ENCODE data around the gene RNF43.

RNF43 gene

DNA sequence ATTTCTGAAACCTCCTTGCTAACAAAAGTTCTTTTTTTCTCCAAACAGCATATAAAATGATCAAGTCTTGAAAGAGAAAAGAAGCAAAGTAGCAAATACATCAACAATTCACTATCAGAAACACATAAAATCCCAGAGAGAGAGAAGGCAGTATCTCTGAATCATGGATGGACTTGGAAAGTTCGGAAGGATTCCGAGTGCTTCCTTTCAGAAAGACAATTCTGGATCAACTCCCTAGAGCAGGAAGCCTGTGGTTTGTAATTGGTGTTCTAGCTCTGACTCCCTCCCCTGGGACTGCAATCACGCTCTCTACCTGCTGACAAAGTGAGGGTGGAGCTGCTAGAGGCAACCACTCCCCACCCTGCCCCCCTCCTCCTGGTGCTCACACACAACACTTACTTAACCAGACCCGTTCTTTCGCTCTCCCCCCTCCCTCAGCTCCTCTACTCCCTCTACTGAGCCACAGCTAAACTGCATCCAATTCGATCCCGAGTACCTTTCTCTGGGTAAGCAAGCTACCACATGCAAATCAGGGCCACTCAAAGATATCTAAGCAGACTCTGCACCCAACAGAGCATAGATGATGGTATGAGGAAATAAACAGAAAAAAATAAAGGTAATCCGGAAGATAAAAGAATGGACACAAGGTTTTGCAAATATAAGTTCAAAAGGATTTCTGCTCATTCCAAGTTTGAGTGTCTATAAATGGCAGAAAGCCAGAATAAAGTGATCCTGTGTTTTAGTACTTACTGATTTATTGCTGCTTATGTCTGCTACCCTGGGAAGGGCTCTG, at the start of gene RNF43:
TSS of gene RNF43 (minus strand) at position 235 of the 793 bp plus-strand sequence. CDS start 1,957 bp downstream, outside the sequence.
- DNase-seq = peak; percentile 91 to 93

DNA sequence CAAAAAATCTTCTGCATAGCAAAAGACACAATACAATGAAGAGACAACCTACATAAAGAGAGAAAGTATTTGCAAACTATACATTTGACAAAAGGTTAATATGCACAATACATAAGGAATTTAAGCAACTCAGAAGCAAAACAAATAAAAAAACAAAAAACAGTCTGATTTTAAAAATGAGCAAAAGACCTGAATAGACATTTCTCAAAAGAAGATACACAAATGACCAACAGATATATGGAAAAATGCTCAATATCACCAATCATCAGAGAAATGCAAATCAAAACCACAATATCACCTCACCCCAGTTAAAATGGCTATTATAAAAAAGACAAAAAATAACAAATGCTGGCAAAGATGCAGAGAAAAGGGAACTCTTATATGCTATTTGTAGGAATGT, 38.2 kb upstream of the RNF43 start:
- no peak for DNase-seq

DNA sequence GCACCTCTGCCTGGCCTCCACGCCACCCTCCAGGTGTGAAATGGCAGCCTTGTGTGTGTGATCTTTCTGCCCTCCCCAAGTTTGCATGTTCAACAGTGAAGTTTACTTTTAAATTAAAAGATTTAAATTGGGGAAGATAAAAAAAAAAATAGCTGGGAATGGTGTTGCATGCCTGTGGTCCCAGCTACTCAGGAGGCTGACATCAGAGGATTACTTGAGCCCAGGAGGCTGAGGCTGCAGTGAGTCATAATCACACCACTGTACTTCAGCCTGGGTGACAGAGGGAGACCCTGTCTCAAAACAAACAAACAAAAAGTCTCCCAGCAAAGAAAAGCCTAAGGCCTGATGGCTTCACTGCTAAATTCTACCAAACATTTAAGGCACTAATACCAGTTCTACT, 35.4 kb upstream of the RNF43 start:
- no peak for DNase-seq

DNA sequence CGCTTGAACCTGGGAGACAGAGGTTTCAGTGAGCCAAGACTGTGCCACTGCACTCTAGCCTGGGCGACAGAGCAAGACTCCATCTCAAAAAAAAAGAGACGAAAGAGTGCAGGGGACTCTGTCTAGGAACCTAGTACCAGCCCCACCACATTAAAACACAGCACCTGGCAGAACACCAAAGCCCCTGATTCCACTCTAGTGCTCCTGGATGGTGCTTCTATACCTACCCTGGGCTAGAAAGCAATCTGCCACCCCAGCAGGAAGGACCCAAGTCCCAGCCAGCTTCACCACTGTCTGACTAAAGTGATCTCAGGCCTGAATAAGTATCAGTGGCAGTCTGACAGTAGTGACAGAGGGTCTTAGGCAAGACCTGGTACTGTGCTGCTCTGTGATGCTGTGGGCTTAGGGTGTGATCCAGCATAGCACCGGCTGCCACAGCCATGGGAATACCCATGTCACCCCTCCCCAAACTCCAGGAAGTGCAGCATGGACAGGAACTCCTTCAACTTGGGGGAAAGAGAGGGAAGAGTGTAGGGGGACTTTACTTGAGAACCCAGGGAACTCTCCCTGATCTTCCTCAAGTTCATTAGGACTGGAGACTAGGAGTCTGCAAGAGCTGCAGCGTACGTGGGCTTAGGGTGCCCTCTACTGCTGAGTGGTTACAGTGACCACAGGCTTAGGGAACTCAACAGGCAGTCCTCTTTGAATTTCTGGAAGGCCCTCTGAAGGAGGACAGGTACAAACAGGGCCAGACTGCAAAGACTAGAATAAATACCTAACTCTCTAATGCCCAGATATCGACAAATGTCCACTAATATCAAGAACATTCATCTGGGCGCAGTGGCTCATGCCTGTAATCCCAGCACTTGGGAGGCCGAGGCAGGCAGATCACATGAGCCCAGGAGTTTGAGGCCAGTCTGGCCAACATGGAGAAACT, 30.0 kb upstream of the RNF43 start:
- DNase-seq = peak; percentile 91 to 93

DNA sequence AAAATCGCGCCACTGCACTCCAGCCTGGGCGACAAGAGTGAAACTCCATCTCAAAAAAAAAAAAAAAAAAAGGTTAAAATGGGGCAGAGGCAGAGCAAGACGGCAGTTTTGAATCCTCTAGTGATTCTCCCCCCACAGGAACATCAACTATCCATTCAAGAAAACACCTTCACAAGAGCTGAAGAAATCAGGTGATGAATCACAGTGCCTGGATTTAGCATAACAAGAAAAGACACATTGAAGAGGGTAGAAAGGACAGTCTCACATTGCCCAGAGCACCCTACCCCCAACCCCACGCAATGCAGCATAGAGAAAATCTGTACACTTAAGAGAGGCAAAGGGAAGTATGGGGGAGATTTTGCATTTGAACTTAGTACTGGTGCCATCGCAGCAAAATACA, 28.8 kb upstream of the RNF43 start:
- no peak for DNase-seq

DNA sequence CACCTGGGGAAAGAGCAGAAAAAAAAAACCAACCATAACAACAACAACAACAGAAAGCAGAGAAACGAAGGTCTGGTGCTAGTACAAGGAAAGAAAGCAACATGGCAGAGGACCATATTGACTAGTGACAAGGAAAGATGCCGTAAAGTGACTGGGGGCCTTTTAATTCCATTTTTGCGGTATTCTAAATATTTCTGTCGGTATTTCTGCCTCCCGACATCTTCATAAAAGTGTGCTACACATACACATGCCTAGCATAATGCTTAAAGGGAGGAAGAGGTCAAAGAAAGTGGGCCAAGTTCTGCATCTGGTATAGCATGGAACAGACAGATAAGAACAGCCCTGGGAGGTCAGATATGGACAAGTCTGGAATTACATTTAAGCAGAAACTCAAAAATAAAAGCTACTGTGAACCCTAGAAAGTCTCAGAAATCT, 19.5 kb upstream of the RNF43 start:
- DNase-seq = no peak

DNA sequence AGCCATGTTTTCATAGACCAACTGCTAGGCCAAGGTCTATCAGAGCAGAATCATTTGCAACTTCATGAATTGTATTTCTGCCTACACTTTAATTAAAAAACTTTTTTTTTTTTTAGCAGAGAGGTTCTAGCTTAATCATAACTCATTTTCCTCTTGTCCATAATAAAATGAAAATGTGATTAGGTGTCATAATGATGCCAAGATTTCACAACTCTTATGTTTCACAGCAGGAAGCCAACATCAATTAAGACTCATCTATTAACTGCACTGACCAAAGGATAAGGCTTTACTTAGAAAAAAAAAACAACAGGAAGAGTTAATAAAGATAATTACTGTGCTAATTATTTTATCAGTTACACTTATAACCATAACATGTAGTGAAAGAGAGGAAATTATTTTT, 18.9 kb upstream of the RNF43 start:
- no peak for DNase-seq

DNA sequence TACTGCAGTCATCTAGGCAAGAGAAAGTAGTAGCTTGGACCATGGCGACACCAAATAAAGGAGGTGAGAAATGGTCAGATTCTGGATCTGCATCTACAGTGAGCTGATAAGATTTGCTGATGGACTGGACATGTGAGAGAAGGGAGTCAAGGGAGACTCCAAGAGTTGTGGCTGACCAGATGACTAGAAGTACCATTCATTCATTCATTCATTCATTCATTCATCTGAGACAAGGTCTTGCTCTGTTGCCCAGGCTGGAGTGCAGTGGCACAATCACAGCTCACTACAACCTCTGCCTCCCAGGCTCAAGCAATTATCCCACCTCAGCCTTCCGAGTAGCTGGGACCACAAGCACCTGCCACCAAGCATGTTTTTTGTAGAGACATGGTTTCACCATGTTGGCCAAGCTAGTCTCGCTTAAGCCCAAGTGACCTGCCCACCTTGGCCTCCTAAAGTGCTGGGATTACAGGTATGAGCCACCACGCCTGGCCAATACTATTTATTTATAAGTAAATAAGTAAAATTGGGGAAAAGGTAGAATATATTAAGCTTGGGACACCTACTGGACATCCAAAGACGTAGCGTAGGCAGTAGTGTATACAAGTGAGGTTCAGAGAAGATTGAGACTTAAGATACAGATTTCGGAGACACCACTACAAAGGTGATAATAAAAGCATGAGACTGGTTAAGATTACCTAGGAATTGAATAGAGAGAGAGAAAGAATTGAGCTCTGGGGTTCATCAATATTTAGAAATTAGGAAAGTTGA, 15.7 kb upstream of the RNF43 start:
- DNase-seq = peak; percentile 20 to 38

DNA sequence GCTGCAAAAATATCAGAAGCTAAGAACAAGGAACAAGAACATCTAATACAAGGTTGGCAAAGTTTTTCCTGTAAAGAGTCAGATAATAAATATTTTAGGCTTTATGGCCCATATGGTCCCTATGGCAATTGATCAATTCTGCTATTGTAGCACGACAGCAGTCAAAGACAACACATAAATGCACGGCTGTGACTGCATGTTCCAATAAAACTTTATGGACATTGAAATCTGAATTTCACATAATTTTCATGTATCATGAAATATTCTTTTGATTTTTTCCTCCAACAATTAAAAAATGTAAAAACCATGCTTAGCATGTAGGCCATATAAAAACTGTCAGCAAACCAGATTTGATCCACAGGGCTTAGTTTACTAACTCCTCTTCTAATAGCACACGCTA, 10.5 kb upstream of the RNF43 start:
- no peak for DNase-seq

DNA sequence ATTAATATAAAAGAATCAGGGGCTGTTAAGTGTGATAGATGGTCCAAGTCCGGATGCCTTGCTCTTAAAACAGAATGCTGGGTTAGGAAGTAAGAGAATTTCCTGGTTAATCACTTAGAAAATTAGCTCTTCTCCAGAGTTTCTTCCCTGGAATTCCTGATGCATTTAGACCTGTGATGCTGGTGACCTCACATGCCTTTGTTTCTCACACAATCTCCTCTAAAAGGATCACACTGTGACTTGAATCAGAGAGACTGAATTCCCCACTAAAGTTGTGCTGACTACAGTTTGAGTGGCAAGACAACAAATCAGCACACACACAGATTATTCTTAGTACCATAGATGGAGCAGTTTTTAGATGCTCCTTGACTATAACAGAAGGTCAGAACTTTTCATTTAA, 4.4 kb upstream of the RNF43 start:
- DNase-seq = no peak

DNA sequence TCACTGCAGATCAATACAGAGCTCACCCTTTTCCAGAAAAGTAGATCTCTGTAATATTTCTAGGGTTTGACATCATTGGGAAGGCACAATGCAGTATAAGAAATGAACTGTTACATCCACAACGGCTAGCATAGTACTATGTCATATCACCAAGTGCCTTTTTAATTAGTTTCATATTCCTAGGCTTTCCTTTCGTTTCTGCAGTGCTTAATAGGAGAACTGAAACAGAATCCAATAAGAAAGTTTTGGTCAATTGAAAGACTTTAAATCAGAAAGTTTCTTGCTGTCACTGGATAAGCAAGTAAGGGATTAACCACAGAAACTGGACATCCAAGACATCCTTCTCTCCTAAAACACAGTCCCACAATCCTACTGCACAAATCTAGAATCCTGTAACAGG, 3.5 kb upstream of the RNF43 start:
- DNase-seq = no peak

DNA sequence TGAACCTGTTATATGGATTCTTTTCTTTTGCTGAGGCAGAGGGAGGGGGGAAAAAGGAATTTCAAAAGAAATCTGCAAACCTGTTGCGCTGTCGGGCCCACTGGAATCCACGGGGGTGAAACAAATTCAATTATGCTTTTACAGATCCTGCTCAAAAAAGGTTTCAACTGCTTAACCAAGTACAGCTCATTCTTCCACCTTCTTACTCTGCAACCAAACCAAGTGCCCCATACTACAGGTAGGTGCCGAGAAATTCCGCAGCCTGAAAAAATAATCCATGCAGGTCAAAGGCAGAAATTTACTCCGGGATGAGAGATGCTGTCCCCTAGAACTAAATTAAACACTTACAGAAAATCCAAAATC, 416 bp downstream of the RNF43 start:
- DNase-seq = no peak

DNA sequence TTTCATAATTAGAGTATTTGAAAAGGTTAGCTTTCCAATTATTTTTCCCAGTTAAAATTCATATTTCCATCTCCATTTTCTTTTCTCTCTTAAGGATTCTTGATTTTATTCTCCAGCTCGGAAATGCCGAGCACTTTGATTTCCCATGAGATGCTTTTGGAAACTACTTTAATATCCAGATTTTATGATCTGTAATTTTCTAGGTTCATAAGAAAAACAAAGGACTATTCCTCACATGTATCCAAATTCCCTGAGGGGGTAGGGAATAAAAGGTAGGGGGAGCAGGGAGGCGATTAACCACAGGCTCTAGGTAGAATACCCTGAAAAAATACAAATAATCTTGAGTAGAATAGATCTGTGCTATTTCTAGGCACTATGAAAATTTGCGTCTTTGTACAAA, 938 bp downstream of the RNF43 start:
- DNase-seq = no peak

DNA sequence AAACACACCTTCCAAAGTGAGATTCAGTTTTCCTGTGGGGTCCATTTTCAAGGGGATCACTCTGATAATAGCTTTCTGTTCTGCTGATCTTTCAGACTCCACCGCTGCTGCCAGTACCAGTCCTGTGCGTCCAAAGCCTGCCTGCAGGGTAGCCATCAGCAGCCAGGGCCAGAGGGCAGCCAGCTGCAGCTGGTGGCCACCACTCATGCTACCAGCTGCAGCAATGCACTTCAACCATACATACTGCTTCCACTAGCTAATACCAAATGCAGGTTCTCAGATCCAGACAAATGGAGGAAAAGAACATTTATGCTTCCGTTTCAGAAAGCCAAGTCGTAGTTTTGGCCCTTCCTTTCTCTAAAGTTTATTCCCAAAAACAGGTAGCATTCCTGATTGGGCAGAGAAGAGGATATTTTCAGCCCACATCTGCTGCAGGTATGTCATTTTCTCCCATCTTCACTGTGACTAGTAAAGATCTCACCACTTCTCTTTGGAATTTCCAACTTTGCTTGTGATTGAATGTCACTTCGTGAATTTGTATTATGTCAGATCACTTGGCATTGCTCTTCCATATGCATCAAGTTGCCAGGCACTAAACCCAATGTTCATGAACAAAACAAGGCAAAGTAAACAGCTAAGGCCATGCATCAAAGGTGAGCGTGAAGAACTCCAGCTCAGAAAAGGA, 1.8 kb downstream of the RNF43 start:
- no peak for DNase-seq

DNA sequence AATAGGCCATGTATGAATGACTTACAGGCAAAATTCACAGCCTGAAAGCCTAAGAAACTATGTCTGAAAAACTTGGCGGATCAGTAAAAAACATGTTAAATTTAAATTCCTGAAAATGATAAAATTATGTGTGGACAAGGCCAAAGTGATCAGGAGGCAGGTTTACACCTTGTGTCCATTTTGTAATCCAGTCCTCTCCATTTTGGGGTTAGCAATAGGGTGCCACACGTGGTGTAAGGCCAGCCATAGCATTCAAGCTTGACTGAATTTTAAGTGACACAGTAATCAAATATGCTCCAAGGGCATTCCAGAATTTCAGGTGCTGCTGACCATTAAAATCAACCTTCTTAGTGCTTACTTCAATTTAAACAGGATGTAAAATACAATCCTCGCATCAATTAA, 2.7 kb downstream of the RNF43 start:
- no peak for DNase-seq

DNA sequence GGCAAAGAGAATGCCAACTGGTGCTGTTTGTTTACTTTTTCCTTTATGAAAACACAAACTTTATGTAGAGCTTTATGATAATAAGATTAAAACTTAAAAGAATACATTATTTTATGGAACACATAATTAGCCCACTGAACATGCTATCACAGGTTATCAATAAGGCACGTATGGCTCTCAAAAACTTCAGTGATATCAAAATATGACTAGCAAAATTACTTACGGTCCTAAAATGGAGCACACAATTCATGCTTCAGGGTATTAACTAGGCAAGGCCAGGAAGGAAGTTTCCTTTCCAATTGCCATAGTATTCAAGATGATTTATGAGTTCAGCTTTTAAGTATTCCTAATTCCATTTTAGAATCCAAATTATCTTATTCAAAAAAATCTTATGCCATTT, 3.6 kb downstream of the RNF43 start:
- DNase-seq = no peak

DNA sequence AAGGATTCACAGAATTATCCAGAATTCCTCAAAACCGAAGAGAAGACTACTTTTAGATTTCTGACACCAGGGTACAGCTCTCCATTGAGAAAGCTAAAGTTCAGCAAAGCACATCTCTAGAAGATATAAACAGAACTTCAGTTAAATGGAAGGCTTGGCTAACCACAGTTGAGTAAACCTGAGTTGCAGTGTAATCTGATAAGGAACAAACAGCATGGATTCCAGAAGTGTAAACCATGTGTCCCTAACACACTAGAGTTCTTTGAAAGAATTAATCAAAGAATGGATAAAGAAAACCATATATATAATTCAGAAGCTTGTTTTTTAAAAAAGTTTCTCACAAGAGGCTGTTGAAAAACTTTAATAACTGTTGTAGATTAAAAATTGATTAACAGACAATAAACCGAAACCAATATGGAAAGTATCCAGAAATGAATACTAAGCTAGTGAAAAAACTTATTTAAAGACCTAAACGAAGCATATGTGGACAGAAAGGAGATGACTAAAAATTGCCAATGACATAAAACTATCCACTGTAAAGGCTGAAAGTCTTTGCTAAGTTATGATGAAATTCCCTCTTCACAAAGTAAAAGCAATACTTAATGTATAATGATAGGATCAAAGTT, 4.3 kb downstream of the RNF43 start:
- DNase-seq = no peak

DNA sequence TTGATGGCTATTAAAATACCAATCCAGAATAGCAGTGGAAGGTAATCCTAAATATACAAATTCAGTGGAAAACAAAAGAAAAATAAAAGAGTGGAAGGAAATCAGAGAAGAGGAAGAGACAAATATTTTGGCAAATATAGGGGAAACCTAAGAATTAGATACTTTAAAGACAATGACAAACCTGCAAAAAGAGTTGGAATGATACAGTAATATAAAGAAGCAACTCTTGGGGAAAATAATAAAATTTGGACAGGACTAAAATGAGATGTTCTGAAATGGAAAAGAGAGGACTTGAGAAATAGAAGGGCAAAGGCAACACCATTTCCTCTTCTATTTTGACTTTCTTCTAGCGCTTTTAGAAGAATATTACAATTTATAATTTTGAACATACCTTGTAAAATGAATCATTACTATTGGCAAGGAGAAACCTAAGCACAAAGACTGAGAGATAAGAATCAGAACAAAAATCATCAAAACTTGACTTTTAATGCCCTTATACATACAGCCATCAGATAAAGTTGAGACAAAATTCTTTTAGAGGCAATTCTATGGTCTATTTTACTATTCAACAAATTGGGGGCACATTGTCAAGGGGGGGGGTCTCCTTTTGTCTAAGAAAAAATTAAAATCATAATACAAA, 5.2 kb downstream of the RNF43 start:
- DNase-seq = no peak

DNA sequence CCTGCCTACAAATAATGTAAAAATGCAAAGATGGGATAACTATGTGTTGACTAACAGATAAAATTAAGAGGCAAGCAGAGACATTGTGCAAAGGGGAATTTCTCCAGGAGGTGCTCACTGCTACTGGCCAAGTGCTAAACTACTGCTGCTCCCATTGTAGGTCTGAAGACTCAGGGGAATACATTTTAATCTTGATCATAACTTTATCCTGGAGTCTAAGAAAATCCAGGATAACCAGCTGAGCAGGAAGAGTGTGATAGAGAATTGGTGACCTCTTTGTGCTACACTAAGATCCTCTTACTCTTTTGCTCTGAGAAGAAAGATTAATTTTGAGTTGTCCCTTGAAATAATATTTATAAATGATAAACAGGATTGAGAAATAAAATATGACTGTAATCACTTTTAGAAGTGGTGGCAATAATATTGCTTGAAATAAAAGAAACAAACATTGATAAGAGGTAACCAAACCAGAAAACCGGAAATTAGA, 5.9 kb downstream of the RNF43 start:
- DNase-seq = no peak

DNA sequence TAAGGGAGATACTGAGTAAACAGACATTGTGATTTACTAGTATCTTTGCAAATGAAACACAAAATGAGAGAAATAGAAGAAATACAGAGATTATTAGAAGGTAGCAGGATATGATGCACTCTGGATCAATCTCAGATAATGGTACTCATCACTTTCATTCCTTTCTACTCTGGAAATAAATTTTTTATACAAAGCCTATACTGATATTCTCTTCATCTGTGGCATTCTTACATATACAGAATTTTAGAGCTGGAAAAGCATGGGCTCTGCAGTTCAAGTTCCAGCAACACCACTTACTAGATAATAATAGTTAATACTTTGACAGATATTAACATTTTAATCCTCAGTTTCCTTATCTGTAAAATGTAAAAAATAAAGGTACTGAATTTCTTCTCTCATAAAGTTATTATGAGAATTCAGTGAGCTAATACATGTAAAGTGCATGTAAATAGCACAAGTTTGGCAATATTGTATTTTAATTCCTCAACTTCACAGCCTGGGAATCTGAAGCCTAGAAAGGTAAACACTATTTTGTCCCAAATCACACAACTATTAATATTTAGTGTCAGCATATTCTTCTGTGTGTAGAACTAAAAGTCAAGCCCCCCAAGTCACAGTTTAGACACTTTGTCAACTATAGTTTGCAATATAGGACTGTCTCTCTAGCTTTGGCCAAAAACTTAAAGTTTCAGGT, 6.5 kb downstream of the RNF43 start:
- DNase-seq = no peak

DNA sequence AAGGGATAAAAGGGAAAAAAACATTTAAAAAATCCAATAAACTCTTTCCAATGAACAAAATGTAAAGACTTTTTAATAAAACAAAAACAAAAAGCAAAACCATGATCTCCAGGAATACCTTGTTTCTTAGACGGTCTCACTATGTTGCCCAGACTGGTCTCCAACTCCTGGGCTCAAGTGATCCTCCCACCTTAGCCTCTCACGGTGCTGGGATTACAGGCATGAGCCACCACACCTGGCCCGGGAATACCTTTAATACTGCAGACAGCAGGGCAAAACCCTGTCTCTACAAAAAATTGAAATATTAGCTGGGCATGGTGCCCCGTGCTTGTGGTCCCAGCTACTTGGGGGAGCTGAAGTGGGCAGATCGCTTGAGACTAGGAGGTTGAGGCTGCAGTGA, 7.9 kb downstream of the RNF43 start:
- no peak for DNase-seq
